HepG2 (cell line): ENCODE data around the gene TCERG1L. TPM values are rescaled to one million over a fixed set of nuclear protein-coding genes. Genes with fewer than 3 reads are reported as not detected.

Experiments
- ATAC-seq: fragments of 200-7000 bp; cut with Tn5 transposase; 3 replicates; pipeline ENCODE4 v1.9.1; 2020; ENCODE audit warnings: mild to moderate bottlenecking, moderate library complexity
- BruUV-seq: library from RNA; stranded (reverse); fragments of 400-500 nt; replicated peaks from 2 replicates; lab custom pipeline; 2021; lab: Mats Ljungman, UMichigan
- CTCF ChIA-PET: fragments of 300-600 bp; formaldehyde crosslinking; extraction: SDS; loops from one replicate; lab custom pipeline; 2021; ENCODE audit warnings: low total read pairs, inconsistent platforms, low intra/inter-chr PET ratio; lab: Yijun Ruan, JAX
- POLR2A ChIA-PET: fragments of 350-600 bp; sonication (Branson Sonifier 250); formaldehyde crosslinking; loops from one replicate; lab custom pipeline; 2020; ENCODE audit warnings: antibody characterized with exemption, inconsistent platforms; lab: Yijun Ruan, JAX
- DNase-seq: peaks from one replicate; pipeline ENCODE4 v3.0.0-alpha.2; 2015; ENCODE audit warnings: low spot score
- FAIRE-seq: peaks from 3 replicates; lab custom pipeline; 2011; peaks lifted over from hg19 to GRCh38; lab: Jason Lieb, UNC
- H2AFZ ChIP-seq: one replicate; pipeline ENCODE4 v1.6.1; 2011; ENCODE audit warnings: low read length, inconsistent platforms
- H3K27ac ChIP-seq: fragments of 300-600 bp; 3 replicates; pipeline ENCODE4 v1.8.0; 2011; ENCODE audit warnings: mixed run types, mild to moderate bottlenecking, mixed read lengths, low read length, inconsistent platforms; ENCODE audit not compliant: insufficient read depth; ENCODE audit errors: extremely low read length
- H3K27me3 ChIP-seq, 2 experiments: fragments of 200-600 bp in 1 of 2; 2 replicates in 1 of 2; 3 replicates in 1 of 2; pipeline versions ENCODE4 v1.6.0 to v1.8.0; 2011; ENCODE audit warnings: low read length in 2 of 2, mild to moderate bottlenecking in 2 of 2, moderate library complexity in 2 of 2, inconsistent platforms in 1 of 2; ENCODE audit not compliant: insufficient read depth in 2 of 2, control insufficient read depth in 1 of 2
- H3K36me3 ChIP-seq, 2 experiments: fragments of 200-600 bp in 1 of 2; replicated peaks in 1 of 2; 2 replicates in 1 of 2; 3 replicates in 1 of 2; pipeline versions ENCODE4 v1.5.1 to v1.8.0; 2011; ENCODE audit warnings: low read length in 2 of 2, inconsistent platforms in 1 of 2; ENCODE audit not compliant: insufficient read depth in 2 of 2, control insufficient read depth in 1 of 2
- H3K4me1 ChIP-seq: 2 replicates; pipeline ENCODE4 v1.5.1; 2012; ENCODE audit warnings: low read length, inconsistent platforms; ENCODE audit not compliant: insufficient read depth
- H3K4me2 ChIP-seq: 2 replicates; pipeline ENCODE4 v1.6.0; 2011; ENCODE audit warnings: low read depth, low read length, inconsistent platforms
- H3K4me3 ChIP-seq, 3 experiments: fragments of 200-600 bp in 1 of 3; sonication (generic), shearing (Covaris generic) in 1 of 3; replicated peaks in 1 of 3; 2 replicates each; pipeline ENCODE4 v1.5.1; 2011 to 2016; ENCODE audit warnings: low read length in 3 of 3, inconsistent platforms in 2 of 3, low read depth in 2 of 3, mild to moderate bottlenecking in 2 of 3, control low read depth in 1 of 3, mixed read lengths in 1 of 3; ENCODE audit not compliant: insufficient read depth in 1 of 3
- H3K79me2 ChIP-seq: one replicate; pipeline ENCODE4 v1.6.1; 2011; ENCODE audit warnings: low read length, inconsistent platforms; ENCODE audit not compliant: insufficient read depth
- H3K9ac ChIP-seq: 2 replicates; pipeline ENCODE4 v1.6.0; 2011; ENCODE audit warnings: mild to moderate bottlenecking, low read depth, low read length, inconsistent platforms; ENCODE audit not compliant: insufficient read depth
- H3K9me3 ChIP-seq: 2 replicates; pipeline ENCODE4 v1.5.1; 2012; ENCODE audit warnings: mild to moderate bottlenecking, low read length
- H4K20me1 ChIP-seq: 2 replicates; pipeline ENCODE4 v1.6.0; 2011; ENCODE audit warnings: inconsistent platforms, mild to moderate bottlenecking, low read length, moderate library complexity; ENCODE audit not compliant: insufficient read depth
- ATRX ChIP-seq: sonication (generic); formaldehyde crosslinking; IDR thresholded peaks from 2 replicates; pipeline ENCODE4 v1.4.0; 2020; ENCODE audit warnings: missing genetic modification reagents, borderline replicate concordance
- ELK4 ChIP-seq: sonication (generic); formaldehyde crosslinking; IDR thresholded peaks from 2 replicates; pipeline ENCODE4 v1.9.0; 2021; ENCODE audit warnings: missing genetic modification reagents, borderline replicate concordance
- KLF15 ChIP-seq: sonication (generic); formaldehyde crosslinking; IDR thresholded peaks from 2 replicates; pipeline ENCODE4 v1.8.1; 2023; ENCODE audit warnings: borderline replicate concordance, mild to moderate bottlenecking, inconsistent platforms, missing genetic modification reagents, mixed read lengths
- MAX ChIP-seq: IDR thresholded peaks from 2 replicates; pipeline ENCODE4 v1.6.1; 2012; ENCODE audit warnings: inconsistent platforms
- NCOA2 ChIP-seq: sonication (generic); formaldehyde crosslinking; IDR thresholded peaks from 2 replicates; pipeline ENCODE4 v1.8.0; 2022; ENCODE audit warnings: inconsistent platforms
- PHB2 ChIP-seq: fragments of 450-650 bp; IDR thresholded peaks from 2 replicates; pipeline ENCODE4 v1.6.1; 2018; ENCODE audit not compliant: partially characterized antibody
- POGZ ChIP-seq: sonication (generic); formaldehyde crosslinking; IDR thresholded peaks from 2 replicates; pipeline ENCODE4 v1.4.0; 2020; ENCODE audit warnings: mild to moderate bottlenecking, missing genetic modification reagents
- RBM39 ChIP-seq: fragments of 200-400 bp; formaldehyde crosslinking; IDR thresholded peaks from one replicate; pipeline ENCODE4 v1.6.1; 2018; ENCODE audit warnings: antibody characterized with exemption, mild to moderate bottlenecking, low read depth, low read length; ENCODE audit not compliant: poor library complexity, severe bottlenecking
- ZFP36L2 ChIP-seq: sonication (generic); formaldehyde crosslinking; IDR thresholded peaks from 2 replicates; pipeline ENCODE4 v1.4.0; 2020; ENCODE audit warnings: missing genetic modification reagents
- ZNF317 ChIP-seq: sonication (generic); formaldehyde crosslinking; IDR thresholded peaks from 2 replicates; pipeline ENCODE4 v1.5.0; 2020; ENCODE audit warnings: mild to moderate bottlenecking, missing genetic modification reagents
- ZNF510 ChIP-seq: sonication (generic); formaldehyde crosslinking; IDR thresholded peaks from 2 replicates; pipeline ENCODE4 v1.4.0; 2020; ENCODE audit warnings: low read depth, mild to moderate bottlenecking, missing genetic modification reagents
- ZNF891 ChIP-seq: sonication (generic); formaldehyde crosslinking; IDR thresholded peaks from 2 replicates; pipeline ENCODE4 v1.5.0; 2020; ENCODE audit warnings: mild to moderate bottlenecking, missing genetic modification reagents
- WGBS: methylation state at CpG from one replicate; pipeline ENCODE4 v1.1.6; 2017; ENCODE audit warnings: low lambda C conversion rate; 5-methylcytosine and 5-hydroxymethylcytosine counted together
- in situ Hi-C: cut with HindIII; loops from 2 replicates; pipeline ENCODE4 v1.10.0; 2017; ENCODE audit warnings: low pct_unique_long_range_greater_than_20kb; ENCODE audit not compliant: extremely low pct_ligation_motif_present
- intact Hi-C: fragments of 100-400 bp; cut with micrococcal nuclease; formaldehyde crosslinking; loops from one replicate; pipeline ENCODE4 v1.10.0; 2022; ENCODE audit not compliant: unreplicated experiment
- polyA plus RNA-seq, 8 experiments: library from polyadenylated mRNA; depleted of rRNA in 3 of 8; stranded (reverse) in 7 of 8; unstranded in 1 of 8; fragments of >200 nt; fragmentation: Illumina TruSeq in 4 of 8; extraction: Trizol in 4 of 8; gene quantifications; 2 replicates each; pipeline versions ENCODE4 v1.2.1 to v1.2.3, GENCODE V29; 2011 to 2016; ENCODE audit warnings: low read depth in 4 of 8, missing spikeins in 1 of 8, mixed read lengths in 1 of 8; ENCODE audit not compliant: insufficient read depth in 1 of 8
- total RNA-seq, 5 experiments: library from RNA; depleted of rRNA; stranded (reverse); fragments of >200 nt; fragmentation: Illumina TruSeq; extraction: Trizol; gene quantifications; 2 replicates each; pipeline ENCODE4 v1.2.3, GENCODE V29; 2016; ENCODE audit warnings: low read depth in 1 of 5
- TF ChIP-seq, protein P1 (sequence below), 2 experiments: sonication (generic) in 1 of 2; formaldehyde crosslinking in 1 of 2; IDR thresholded peaks; 2 replicates each; pipeline versions ENCODE4 v1.4.0 to v1.6.1; 2018 to 2020; ENCODE audit warnings: missing genetic modification reagents in 2 of 2, borderline replicate concordance in 1 of 2, low read depth in 1 of 2, mild to moderate bottlenecking in 1 of 2, missing biosample characterization in 1 of 2

Gene TCERG1L
- total and polyA plus RNA-seq, 2 of the 13 experiments (the other 11 are each of a cell fraction or from before 2014, with no cell fraction given): not detected

DNA sequence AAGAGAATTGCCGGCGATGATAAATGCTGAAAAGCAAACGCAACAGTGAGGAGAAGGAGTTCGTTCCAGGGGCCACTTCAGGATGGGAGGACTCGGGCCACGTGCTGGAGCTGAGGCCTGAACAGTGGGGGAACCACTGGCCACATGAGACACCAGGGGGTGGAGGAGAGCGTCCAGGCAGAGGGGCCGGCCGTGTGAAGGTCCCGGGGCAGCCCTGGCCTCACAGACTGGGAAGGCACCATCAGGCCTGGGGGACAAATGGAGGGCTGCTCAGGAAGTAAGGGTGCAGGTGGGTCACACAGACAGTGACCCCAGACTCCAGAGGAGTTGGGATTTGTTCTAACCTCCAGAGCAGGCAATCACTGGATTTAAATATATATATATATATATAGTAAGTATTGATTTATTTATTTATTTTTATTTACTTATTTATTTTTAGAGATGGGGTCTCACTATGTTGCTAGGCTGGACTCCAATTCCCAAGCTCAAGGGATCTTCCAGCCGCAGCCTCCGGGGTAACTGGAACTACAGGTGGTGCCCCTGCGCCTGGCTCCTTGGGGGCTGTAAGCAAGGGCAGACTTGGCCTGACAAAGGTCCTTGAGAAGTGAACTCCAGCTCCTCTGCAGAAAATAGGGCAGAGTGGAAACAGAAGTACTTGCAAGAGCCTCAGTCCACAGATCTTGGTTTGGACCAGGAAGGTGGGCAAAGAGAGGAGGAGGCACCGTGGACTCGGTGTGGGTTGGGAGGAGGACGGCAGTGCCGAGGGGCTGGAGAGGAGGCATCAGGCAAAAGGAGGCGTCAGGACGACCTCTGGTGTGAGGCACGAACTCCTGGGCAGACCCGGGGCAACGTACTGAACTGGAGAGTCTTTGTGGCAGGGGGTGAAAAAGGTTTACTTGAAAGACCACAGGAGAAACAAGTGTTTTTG, 57.3 kb downstream of the TCERG1L start:
- no peaks in the 10 kb centered on the region for H3K36me3 ChIP-seq
- H4K20me1 ChIP-seq: no peaks in the 10 kb centered on the region
- intact Hi-C loops (no loop called here), in situ Hi-C loops (no loop called here)
- no peak overlapping the region for H2AFZ ChIP-seq
- TF ChIP-seq KLF15 (CRISPR knock-in tag): no peak
- 13% methylated on average over 22 of the region's 22 CpGs for WGBS
- H3K79me2 ChIP-seq: no peaks in the 10 kb centered on the region
- H3K9ac ChIP-seq: no peak overlapping the region
- H3K4me3 ChIP-seq: no peak overlapping the region
- H3K27ac ChIP-seq: no peak overlapping the region
- no peak overlapping the region for H3K4me2 ChIP-seq
- CTCF ChIA-PET: no interaction called here
- ATAC-seq: no peak
- BruUV-seq: no TSS peak
- no peak for FAIRE-seq
- peaks cover 5 to 58% of the 10 kb centered on the region in 2 experiments; a peak in 4 of 5 replicates for H3K27me3 ChIP-seq
- no peak for DNase-seq
- POLR2A ChIA-PET: no interaction called here
- no peaks in the 10 kb centered on the region for H3K4me1 ChIP-seq
- no peaks in the 10 kb centered on the region for H3K9me3 ChIP-seq

DNA sequence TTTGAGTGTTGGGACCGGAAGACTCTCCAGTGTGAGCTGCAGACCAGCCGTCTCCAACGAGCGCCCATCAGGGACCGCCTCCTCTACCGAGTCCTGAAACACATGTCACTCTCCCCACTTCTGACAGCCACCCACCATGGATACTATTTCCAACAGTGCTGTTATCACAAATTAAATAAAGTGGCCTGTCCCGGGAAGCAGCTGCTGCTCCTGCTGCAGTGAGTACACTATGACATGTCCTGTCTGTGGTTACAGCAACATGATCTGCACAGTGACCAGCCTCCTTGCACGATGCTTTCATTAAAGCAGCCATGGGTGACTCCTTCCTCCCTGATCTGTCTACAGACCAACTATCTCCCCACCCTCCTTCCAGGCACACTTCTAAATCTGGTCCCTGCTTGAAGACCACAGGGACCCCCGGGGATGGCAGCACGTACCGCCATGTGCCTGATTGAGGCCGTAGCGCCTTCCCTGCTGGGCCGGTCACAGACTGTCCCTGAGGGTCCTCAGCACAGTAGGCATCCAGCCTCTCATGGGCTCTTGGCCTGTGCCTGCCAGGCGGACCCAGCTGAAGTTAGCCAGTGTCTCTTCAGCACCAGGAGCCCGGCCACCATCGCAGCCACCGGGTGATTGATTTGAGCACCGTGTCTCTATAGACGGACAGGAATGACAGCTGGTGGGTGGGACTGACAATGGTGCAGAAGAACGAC, 58.8 kb downstream of the TCERG1L start:
- Histone ChIP-seq H3K79me2 (no peaks in the 10 kb centered on the region), H3K27me3 (peaks cover 8 to 49% of the 10 kb centered on the region in 2 experiments; a peak in 4 of 5 replicates), H3K27ac (no peak overlapping the region), H3K9ac (no peak overlapping the region), H4K20me1 (no peaks in the 10 kb centered on the region), H3K36me3 (no peaks in the 10 kb centered on the region), H3K9me3 (no peaks in the 10 kb centered on the region), H2AFZ (no peak overlapping the region), H3K4me3 (no peak overlapping the region), H3K4me1 (no peaks in the 10 kb centered on the region), H3K4me2 (no peak overlapping the region)
- DNase-seq (no peak), ATAC-seq (no peak), FAIRE-seq (no peak)
- POLR2A ChIA-PET: no interaction called here
- intact Hi-C loops (no loop called here), in situ Hi-C loops (no loop called here)
- CTCF ChIA-PET: no interaction called here
- BruUV-seq: no TSS peak
- WGBS: 60% methylated on average over 18 of the region's 21 CpGs
- TF ChIP-seq ZFP36L2 (CRISPR knock-in tag) (no peak), ZNF510 (CRISPR knock-in tag) (no peak), RBM39 (no peak), PHB2 (no peak), POGZ (CRISPR knock-in tag) (no peak), ZNF317 (CRISPR knock-in tag) (no peak), MAX (no peak), ATRX (CRISPR knock-in tag) (no peak), NCOA2 (CRISPR knock-in tag) (no peak), ELK4 (CRISPR knock-in tag) (no peak), ZNF891 (CRISPR knock-in tag) (no peak)
- TF ChIP-seq, protein P1, sequence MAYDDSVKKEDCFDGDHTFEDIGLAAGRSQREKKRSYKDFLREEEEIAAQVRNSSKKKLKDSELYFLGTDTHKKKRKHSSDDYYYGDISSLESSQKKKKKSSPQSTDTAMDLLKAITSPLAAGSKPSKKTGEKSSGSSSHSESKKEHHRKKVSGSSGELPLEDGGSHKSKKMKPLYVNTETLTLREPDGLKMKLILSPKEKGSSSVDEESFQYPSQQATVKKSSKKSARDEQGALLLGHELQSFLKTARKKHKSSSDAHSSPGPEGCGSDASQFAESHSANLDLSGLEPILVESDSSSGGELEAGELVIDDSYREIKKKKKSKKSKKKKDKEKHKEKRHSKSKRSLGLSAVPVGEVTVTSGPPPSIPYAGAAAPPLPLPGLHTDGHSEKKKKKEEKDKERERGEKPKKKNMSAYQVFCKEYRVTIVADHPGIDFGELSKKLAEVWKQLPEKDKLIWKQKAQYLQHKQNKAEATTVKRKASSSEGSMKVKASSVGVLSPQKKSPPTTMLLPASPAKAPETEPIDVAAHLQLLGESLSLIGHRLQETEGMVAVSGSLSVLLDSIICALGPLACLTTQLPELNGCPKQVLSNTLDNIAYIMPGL (CRISPR knock-in tag; IDR thresholded peaks at IDR 0.05; ENCODE audit: borderline replicate concordance in 1 of 2, low read depth in 1 of 2): no peak
